Endothelial cell of umbilical vein (primary cell): ENCODE data around the gene TMEM204. TPM values are rescaled to one million over a fixed set of nuclear protein-coding genes. Genes with fewer than 3 reads are reported as not detected.

ENCODE experiments used
- BruUV-seq: library from RNA; stranded (reverse); fragments of 400-500 nt; replicated peaks from 2 replicates; lab custom pipeline; 2021; lab: Mats Ljungman, UMichigan
- CTCF ChIA-PET: fragments of 300-600, 350-600 bp; sonication (Branson Sonifier 250); formaldehyde crosslinking; loops from one replicate; lab custom pipeline; 2021; ENCODE audit warnings: antibody characterized with exemption, inconsistent platforms; lab: Charles Lee
- POLR2A ChIA-PET: fragments of 300-600, 350-600 bp; sonication (Branson Sonifier 250); formaldehyde crosslinking; loops from one replicate; lab custom pipeline; 2021; ENCODE audit warnings: antibody characterized with exemption, inconsistent platforms; lab: Charles Lee
- DNase-seq: peaks from one replicate; pipeline ENCODE4 v3.0.0-alpha.2; 2011; ENCODE audit warnings: low read depth, low spot score
- FAIRE-seq: peaks from 2 replicates; lab custom pipeline; 2011; peaks lifted over from hg19 to GRCh38; lab: Jason Lieb, UNC
- H2AFZ ChIP-seq: 2 replicates; pipeline ENCODE4 v1.6.0; 2012; ENCODE audit warnings: low read depth, low read length, control low read depth, inconsistent platforms
- H3K27ac ChIP-seq: 2 replicates; pipeline ENCODE4 v1.5.1; 2011; ENCODE audit warnings: low read depth, mild to moderate bottlenecking, control low read depth, low read length, moderate library complexity; ENCODE audit not compliant: insufficient read depth
- H3K27me3 ChIP-seq, 2 experiments: 2 replicates each; pipeline versions ENCODE4 v1.6.0 to v1.6.1; 2011; ENCODE audit warnings: low read length in 2 of 2, mixed read lengths in 1 of 2; ENCODE audit not compliant: control insufficient read depth in 2 of 2, insufficient read depth in 2 of 2
- H3K36me3 ChIP-seq, 2 experiments: 2 replicates in 1 of 2; 3 replicates in 1 of 2; pipeline ENCODE4 v1.5.1; 2011; ENCODE audit warnings: low read length in 2 of 2, mild to moderate bottlenecking in 1 of 2, moderate library complexity in 1 of 2; ENCODE audit not compliant: control insufficient read depth in 2 of 2, insufficient read depth in 2 of 2; ENCODE audit errors: extremely low read depth in 1 of 2
- H3K4me1 ChIP-seq: 3 replicates; pipeline ENCODE4 v1.5.1; 2011; ENCODE audit warnings: mild to moderate bottlenecking, low read length; ENCODE audit not compliant: control insufficient read depth, insufficient read depth; ENCODE audit errors: extremely low read depth
- H3K4me2 ChIP-seq: 2 replicates; pipeline ENCODE4 v1.6.1; 2011; ENCODE audit warnings: low read length, control low read depth, mixed read lengths; ENCODE audit not compliant: insufficient read depth
- H3K4me3 ChIP-seq, 3 experiments: fragments of 200-600 bp in 1 of 3; sonication (generic), shearing (Covaris generic) in 1 of 3; replicated peaks in 1 of 3; 2 replicates each; pipeline ENCODE4 v1.5.1; 2011 to 2016; ENCODE audit warnings: control low read depth in 3 of 3, low read length in 3 of 3, mild to moderate bottlenecking in 2 of 3, inconsistent platforms in 1 of 3, low read depth in 1 of 3, moderate library complexity in 1 of 3; ENCODE audit not compliant: insufficient read depth in 1 of 3
- H3K79me2 ChIP-seq: 2 replicates; pipeline ENCODE4 v1.6.0; 2012; ENCODE audit warnings: low read length, inconsistent platforms; ENCODE audit not compliant: control insufficient read depth, insufficient read depth
- H3K9ac ChIP-seq: replicated peaks from 2 replicates; pipeline ENCODE3; 2011; ENCODE audit warnings: low read length, control low read depth; ENCODE audit not compliant: insufficient read depth; ENCODE audit errors: extremely low read depth
- H3K9me1 ChIP-seq: replicated peaks from 3 replicates; pipeline ENCODE4 v1.6.0; 2011; ENCODE audit warnings: mild to moderate bottlenecking, low read length; ENCODE audit not compliant: control insufficient read depth, insufficient read depth; ENCODE audit errors: extremely low read depth
- H3K9me3 ChIP-seq: replicated peaks from 2 replicates; pipeline ENCODE4 v1.5.1; 2012; ENCODE audit warnings: low read length, inconsistent platforms; ENCODE audit not compliant: control insufficient read depth, insufficient read depth
- H4K20me1 ChIP-seq: replicated peaks from 2 replicates; pipeline ENCODE3; 2011; ENCODE audit warnings: mild to moderate bottlenecking, low read length; ENCODE audit not compliant: control insufficient read depth, insufficient read depth; ENCODE audit errors: extremely low read depth
- CTCF ChIP-seq, 2 donors: IDR thresholded peaks; 1 replicate in 1 of 2; 2 replicates in 1 of 2; pipeline ENCODE4 v1.5.1; 2011; ENCODE audit warnings: low read length in 2 of 2, mild to moderate bottlenecking in 2 of 2, moderate library complexity in 2 of 2, control low read depth in 1 of 2, inconsistent platforms in 1 of 2, low read depth in 1 of 2; ENCODE audit not compliant: insufficient read depth in 1 of 2; ENCODE audit errors: extremely low read depth in 1 of 2
- EZH2 ChIP-seq: IDR thresholded peaks from 2 replicates; pipeline ENCODE4 v1.6.1; 2012; ENCODE audit warnings: borderline replicate concordance, low read depth, mild to moderate bottlenecking, moderate library complexity, low read length, inconsistent platforms; ENCODE audit not compliant: severe bottlenecking
- FOS ChIP-seq: IDR thresholded peaks from 2 replicates; pipeline ENCODE4 v1.6.1; 2011; ENCODE audit warnings: mild to moderate bottlenecking, low read length, moderate library complexity, borderline replicate concordance; ENCODE audit not compliant: insufficient read depth
- GATA2 ChIP-seq: IDR thresholded peaks from 2 replicates; pipeline ENCODE4 v1.7.0; 2011; ENCODE audit warnings: low read depth, mild to moderate bottlenecking, moderate library complexity, mixed read lengths, low read length; ENCODE audit not compliant: insufficient read length, insufficient read depth
- JUN ChIP-seq: IDR thresholded peaks from 2 replicates; pipeline ENCODE4 v1.6.1; 2011; ENCODE audit warnings: borderline replicate concordance, low read depth; ENCODE audit not compliant: insufficient read length, insufficient read depth
- MAX ChIP-seq: IDR thresholded peaks from 2 replicates; pipeline ENCODE4 v1.6.1; 2011; ENCODE audit not compliant: insufficient read depth, insufficient read length
- MYC ChIP-seq: IDR thresholded peaks from one replicate; pipeline ENCODE4 v1.6.1; 2011; ENCODE audit warnings: mild to moderate bottlenecking, low read depth, low read length
- POLR2A ChIP-seq: IDR thresholded peaks from 2 replicates; pipeline ENCODE4 v1.6.1; 2012; ENCODE audit warnings: low read depth, mild to moderate bottlenecking, control low read depth, low read length
- POLR2AphosphoS5 ChIP-seq: IDR thresholded peaks from 2 replicates; pipeline ENCODE4 v1.6.1; 2012; ENCODE audit warnings: low read depth, mild to moderate bottlenecking, control low read depth, low read length, moderate library complexity; ENCODE audit not compliant: insufficient read depth
- dilution Hi-C: fragments of 300-500 bp; cut with MboI; formaldehyde crosslinking; loops from one replicate; pipeline ENCODE4 v1.15.0; 2019; ENCODE audit warnings: low sequenced_read_pairs; ENCODE audit not compliant: extremely low pct_ligation_motif_present
- intact Hi-C: fragments of 100-400 bp; cut with micrococcal nuclease; formaldehyde crosslinking; loops from one replicate; pipeline ENCODE4 v1.10.0; 2022
- polyA plus RNA-seq, 4 experiments: library from polyadenylated mRNA; depleted of rRNA in 3 of 4; stranded (reverse) in 3 of 4; unstranded in 1 of 4; fragments of >200 nt; gene quantifications; 2 replicates each; pipeline versions ENCODE4 v1.2.1 to v1.2.3, GENCODE V29; 2011 to 2012; ENCODE audit warnings: missing spikeins in 1 of 4
- total RNA-seq: library from RNA; stranded (reverse); gene quantifications from 2 replicates; pipeline ENCODE4 v1.2.3, GENCODE V29; 2021

The TMEM204 gene
- total and polyA plus RNA-seq, 2 donors (not counting 3 experiments of a cell fraction or from before 2014, with no cell fraction given) = 32.5 to 50.7 TPM

GRCh38 chr16:1560866-1561265, 27.4 kb downstream of the TMEM204 start:
- Histone ChIP-seq H2AFZ (no peak overlapping the region), H3K27ac (no peak overlapping the region), H3K9me1 (no peaks in the 10 kb centered on the region), H3K9ac (no peak overlapping the region), H3K27me3 (no peaks in the 10 kb centered on the region), H4K20me1 (no peaks in the 10 kb centered on the region), H3K9me3 (no peaks in the 10 kb centered on the region), H3K4me1 (no peaks in the 10 kb centered on the region), H3K4me2 (no peak overlapping the region), H3K79me2 (no peaks in the 10 kb centered on the region), H3K36me3 (peaks cover 0 to 18% of the 10 kb centered on the region in 2 experiments), H3K4me3 (no peak overlapping the region)
- intact Hi-C loops (no loop called here), dilution Hi-C loops (no loop called here)
- POLR2A ChIA-PET = no interaction called here
- no peak for TF ChIP-seq GATA2
- TF ChIP-seq FOS = no peak
- no peak for TF ChIP-seq CTCF (IDR thresholded peaks at IDR 0.05; ENCODE audit: extremely low read depth in 1 of 2, insufficient read depth in 1 of 2, low read depth in 1 of 2, low read length in 2 of 2)
- TF ChIP-seq EZH2 = no peak
- TF ChIP-seq MAX = no peak
- TF ChIP-seq MYC = no peak
- no peak for TF ChIP-seq POLR2AphosphoS5
- no peak for TF ChIP-seq JUN
- no peak for TF ChIP-seq POLR2A
- no peak for DNase-seq
- no peak for FAIRE-seq
- CTCF ChIA-PET = interaction anchor here (1.1 kb wide), 1 partner anchor 67 kb away, joined by 6 read pairs; no protein-coding TSS in a partner anchor
- no TSS peak for BruUV-seq
